GM23248 (cell line): Measurements from ENCODE around the gene CSMD2.

ENCODE experiments used
- EZH2 ChIP-seq: fragments of 200-600 bp; sonication (generic); IDR thresholded peaks from 2 replicates; pipeline ENCODE4 v1.6.1; 2018; ENCODE audit warnings: antibody characterized with exemption, mild to moderate bottlenecking; ENCODE audit not compliant: insufficient read depth, poor library complexity, severe bottlenecking
- EZH2phosphoT487 ChIP-seq: fragments of 200-600 bp; sonication (generic); IDR thresholded peaks from 2 replicates; pipeline ENCODE4 v1.6.1; 2018; ENCODE audit warnings: antibody characterized with exemption, moderate library complexity, mild to moderate bottlenecking, low read depth; ENCODE audit not compliant: insufficient read depth

DNA sequence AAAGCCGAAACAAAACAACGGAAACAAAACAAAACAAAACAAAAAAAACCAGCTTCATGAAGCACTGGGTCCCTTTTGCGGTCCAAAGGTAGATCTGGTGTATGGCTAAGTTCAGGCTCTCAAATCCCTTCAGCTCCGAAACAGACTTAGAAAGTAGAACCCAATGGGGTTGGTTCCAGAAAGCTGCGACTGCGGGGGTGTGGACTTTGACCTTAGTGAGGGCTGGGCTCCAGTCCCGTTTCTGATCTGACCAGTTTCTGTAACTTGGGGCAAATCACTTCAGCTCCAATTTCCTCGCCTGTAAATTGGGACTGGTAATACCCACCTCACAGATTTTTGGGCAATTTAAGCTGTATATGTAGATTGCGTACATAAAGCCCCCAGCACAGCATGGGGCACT is 587.4 kb downstream of the CSMD2 start:
- no peak for TF ChIP-seq EZH2
- no peak for TF ChIP-seq EZH2phosphoT487
